Kidney capillary endothelial cell (primary cell): ENCODE results near the gene IGFBP5.

Source experiments
- DNase-seq: peaks from one replicate; pipeline ENCODE4 v3.0.0-alpha.2; 2018; ENCODE audit warnings: low spot score

The IGFBP5 gene

DNA sequence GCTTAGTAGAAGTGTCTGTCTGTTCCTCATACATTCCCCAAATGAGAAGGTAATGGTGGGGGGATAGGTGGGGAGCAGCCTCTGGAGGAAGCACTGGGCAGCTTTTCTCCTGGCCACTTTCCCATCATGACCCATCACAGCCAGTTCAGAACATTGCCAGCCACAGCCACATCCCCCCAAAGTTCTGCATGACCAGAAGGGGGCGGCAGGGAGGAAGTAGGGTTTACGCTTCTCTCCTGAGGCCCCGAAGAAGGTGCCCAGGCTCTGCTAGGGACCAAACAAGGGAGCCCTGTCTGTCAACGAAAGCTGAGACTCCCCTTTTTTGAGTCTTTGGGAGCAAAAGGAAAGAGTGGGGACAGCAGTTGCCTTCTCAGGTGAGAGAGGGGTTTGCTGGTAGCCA lies 7.7 kb downstream of the IGFBP5 start:
- no peak for DNase-seq

DNA sequence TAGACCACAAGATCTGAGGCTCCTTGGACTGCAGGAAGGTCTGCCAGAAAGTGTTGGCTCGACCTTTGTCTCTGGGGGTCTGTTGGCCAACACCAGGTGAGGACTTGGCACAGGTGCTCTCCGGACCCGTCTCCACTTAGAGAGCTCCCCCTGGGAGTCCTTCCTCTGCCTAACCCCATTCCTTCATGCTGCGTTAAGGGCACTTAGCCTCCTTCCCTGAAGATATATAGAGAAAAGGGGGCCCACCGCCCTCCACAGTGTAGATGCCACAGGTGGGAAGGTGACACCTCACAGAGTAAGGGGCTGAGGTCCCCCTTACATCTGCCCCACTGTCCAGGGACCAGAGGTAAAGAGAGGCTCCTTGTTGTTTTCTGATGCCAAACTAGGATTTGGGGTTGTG lies 8.2 kb downstream of the IGFBP5 start:
- no peak for DNase-seq

DNA sequence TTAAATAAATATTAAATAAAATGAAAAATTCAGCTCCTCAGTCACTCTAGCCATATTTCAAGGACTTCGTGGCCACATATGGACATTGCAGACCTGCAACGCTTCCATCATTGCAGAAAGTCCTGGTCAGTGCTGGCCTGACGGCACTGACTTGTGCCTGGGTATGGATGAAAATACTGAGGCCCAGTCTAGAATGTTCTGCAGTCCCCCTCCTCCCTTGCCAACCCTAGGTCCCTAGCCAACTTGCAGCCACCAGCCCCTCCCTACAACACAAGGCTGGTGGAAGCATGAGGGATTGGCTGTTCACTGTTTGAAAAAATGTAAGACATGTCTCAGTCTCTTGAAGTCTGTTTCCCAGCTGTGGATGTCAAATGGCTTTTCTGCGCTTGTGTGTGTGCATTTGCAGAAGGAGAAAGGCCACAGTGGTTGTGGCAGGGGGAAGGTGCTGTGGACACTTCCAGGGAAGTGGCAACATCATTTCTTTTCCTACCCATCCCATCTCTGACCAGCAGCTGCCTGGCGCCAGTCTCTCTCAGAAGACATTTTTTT lies 9.9 kb downstream of the IGFBP5 start:
- no peak for DNase-seq

DNA sequence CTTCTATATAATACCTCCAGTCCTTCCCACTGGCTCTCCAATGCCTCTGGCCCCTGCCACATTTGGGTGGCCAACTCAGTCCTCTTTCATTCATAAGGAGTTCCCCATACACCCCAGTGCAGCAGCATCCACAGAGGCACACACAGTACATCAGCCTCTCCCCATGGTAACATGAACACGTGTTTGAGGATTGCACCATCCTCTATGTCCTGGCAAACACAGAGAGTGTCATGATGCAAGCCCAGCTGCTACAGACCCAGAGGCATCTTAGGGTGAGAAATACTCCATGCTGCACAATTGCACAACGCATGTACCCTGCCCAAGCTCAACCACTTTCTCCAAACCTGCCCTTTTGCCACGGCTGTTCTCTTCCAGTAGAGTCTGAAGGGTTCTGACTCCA lies 11.5 kb downstream of the IGFBP5 start:
- DNase-seq, result no peak

DNA sequence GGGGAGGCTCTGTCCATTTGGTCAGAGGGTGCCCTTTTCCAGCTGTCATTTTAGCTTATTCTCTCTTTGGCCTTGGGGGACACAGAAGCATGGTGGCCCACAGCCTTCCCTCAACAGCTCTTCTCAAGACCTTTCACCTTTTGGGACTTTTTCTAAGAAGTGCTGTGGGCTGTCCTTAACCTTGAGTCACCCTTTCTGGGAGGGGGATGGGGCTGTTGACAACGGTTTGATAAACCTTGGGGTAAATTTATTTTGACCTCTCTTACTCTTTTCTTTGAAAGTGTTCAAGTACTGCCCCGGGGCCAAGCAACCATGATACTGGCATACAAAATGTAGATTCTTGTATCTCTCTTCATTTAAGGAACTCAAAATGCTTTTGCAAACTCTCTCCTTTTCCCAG lies 13.7 kb downstream of the IGFBP5 start:
- no peak for DNase-seq

DNA sequence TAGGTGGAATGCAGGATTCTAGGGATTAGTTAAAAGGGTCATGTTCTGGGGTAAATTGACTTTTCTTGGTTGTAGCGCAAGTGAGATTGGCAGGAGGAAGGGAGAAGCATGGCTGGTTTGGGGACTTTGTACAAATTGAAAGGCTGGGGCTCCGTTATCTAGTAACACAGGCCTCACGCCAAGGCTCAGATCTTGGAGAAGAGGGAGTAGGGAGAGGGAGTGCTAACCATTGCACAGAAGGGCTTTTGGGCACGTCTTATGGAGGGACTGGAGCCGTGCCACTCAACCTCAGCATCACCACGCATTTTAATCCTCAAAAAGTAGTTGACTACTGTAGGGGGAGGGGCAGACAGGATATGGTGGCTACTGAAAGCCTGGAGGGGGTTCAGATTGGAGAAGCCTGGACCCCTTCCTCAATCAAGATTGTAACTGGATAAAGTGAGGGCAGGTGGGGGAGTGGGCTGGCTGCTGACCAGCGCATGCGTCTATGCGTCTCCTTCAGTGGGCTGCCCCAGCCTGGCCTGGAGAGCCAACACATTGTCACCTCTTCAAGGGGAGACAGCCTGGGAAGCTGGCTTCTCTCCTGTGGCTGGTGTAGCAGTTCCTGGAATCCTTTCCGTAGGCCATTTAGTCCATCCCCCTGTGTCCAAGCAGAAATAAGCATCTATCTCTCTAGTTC lies 14.3 kb downstream of the IGFBP5 start:
- DNase-seq, result no peak

DNA sequence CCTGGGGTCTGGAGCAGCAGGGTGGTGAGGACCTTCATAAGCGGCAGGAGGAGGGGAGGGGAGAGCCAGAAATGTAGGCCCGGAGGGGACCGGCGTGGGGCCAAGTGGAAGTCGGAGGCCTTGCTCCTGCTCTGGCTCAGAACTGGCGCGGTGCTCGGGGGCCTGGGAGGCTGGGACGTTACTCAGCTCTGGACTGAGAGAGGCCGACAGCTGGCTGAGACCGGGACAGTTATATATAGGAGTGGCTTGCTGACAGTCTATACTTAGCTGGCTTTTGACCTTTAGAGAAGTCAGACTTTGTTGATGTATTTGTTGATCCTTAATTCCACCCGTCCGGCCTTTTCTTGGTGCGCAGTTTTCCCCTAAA lies 15.7 kb downstream of the IGFBP5 start:
- DNase-seq, result no peak

DNA sequence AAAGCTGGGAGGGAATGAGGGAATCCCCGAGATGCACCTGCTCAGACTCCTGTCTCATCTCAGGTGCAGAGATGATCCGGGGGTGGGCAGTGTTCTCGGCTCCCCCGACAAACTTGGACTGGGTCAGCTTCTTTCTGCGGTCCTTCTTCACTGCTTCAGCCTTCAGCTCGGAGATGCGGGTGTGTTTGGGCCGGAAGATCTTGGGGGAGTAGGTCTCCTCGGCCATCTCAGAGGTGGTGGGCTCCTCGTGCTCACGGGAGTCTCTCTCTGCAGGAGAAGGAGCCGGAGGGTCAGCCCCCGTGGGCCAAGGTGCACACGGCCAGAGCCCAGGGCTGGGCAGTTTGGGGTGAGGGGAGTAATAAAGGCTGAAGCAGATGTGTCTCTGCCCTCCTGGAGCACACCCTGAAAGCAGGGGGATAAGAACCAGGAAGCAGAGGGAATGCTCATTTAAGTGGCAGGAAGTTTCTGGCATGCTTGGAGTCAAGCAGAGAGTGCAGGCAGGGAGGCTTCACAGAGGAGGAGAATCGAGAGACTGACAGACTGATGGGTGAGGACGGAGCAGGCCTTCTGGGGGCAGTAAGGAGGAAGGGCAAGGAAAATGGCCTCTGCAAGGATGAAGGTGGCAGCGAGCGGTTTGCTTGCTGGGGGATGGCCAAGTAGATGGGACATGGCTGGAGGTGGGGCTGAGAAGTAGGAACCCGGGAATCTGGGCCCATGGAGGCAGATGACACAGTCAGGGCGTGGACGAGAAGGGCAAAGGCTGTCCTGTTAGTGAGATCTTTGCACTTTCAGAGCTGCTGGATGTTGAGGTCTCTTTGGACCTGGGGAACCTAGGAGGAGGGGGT lies 16.3 kb downstream of the IGFBP5 start:
- DNase-seq, result no peak

DNA sequence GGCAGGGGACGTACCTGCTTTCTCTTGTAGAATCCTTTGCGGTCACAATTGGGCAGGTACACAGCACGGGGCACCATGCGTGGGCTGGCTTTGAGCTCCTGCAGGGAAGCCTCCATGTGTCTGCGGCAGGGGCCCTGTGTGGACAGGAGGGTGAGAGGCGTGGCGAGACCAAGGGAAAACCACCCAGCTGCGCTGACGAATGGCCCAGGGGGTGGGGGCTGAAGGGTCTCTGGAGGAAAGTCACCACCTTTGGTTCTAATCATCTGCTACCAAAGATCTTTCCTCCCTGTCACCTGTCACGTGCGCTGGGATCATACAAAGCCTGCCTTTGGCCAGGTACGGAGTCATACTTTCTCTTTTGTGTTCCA lies 17.3 kb downstream of the IGFBP5 start:
- DNase-seq, result no peak

DNA sequence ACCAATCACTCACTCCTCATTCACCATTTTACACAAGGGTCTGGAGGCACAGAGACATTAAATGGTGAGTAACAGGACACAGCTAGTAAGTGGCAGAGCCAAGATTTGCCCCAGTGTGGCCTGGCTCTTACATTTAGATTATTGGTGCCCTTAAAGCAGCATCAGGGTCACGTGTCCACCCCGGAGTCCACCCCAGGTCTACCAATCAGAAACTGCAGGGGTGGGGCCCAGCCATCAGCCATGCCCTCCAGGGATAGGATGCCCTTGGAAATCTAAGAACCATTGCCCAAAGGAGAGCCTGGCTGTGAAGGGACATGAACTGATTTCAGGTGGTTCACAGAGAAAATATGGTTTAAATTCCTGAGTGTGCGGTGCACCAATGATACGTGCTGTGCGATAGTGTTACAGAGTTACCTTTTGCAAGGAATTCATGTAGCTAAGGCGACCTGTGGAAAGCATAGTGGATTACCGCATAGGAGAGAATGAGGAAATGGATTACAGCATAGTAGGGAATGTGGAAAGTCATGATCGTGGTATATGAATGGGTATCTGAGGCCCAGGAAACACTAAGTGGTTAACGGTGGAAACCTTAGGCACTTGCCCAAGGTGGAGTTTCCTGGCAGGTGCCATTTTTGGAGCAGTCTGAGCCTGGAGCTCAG lies 17.8 kb downstream of the IGFBP5 start:
- DNase-seq, result no peak

DNA sequence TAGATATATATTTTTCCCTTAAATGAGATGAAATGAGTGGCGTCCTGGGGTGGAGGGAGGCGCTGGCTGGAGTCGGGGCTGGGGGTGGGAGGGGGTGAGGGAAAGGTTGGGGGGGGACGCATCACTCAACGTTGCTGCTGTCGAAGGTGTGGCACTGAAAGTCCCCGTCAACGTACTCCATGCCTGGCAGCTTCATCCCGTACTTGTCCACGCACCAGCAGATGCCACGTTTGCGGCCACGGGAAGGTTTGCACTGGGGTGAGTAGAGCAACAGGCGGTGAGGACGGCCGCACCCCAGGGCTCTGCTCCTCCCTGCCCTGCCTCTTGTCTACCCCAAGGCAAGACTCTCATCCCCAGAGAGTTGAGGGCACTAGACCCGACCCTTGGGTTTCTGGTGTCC lies 18.7 kb downstream of the IGFBP5 start:
- no peak for DNase-seq

DNA sequence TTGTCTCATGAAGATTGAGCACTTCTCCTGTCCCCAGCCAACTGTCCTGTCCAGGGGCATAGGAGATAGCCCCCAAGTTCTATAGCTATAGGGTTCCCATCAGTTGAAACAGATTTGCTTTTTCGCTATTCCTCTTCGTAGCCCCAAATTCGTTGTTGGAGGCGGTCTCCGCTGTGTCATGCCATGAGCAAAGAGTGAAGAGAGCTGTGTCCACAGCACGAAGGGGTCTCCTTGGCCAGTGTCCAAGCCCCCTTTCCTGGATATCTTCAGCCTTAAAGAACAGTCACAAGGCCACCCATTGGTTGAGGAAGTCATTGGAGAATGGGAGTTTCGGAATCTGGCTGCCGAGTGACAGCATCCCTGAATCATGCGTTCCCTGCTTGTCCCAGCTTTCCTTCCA lies 21.0 kb downstream of the IGFBP5 start:
- DNase-seq, result no peak

DNA sequence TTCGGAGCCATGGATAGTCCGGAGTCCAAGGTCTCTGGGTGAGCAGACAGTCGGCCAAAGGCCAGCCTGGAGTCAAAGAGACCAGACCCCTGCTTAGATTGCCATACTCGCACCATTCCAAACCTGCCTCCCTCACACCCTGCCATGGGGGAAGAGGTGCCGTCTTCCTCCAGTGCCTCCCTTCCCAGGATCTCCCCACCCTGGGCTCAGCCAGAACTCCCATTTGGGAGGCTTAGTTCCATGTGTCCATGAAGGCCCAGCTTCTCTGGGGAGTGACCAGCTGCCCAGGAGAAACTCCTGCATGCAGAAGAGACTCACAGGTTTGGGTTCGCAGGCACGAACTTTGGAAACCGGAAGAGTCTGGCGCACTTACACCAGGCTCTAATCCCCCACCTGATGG lies 21.7 kb downstream of the IGFBP5 start:
- no peak for DNase-seq

DNA sequence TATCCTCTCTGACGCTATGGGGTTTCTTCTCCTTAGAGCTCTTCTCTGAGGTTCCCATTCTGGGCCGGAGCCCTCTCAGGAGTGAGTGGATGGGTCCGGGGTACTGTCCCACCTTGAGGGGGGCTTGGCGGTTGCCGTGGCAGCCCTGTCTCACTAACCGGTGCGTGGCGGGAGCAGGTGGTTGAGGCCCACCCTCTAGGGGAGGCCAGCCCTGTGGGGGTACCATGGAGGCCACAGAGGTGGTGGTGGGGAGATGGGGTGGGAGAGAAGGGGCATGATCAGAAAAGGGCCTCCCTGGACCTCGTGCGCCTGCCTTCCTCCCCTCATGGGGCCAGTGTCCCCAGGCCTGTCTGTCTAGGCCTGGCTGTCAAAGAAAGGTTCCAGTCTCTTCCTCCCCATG lies 22.3 kb downstream of the IGFBP5 start:
- no peak for DNase-seq

DNA sequence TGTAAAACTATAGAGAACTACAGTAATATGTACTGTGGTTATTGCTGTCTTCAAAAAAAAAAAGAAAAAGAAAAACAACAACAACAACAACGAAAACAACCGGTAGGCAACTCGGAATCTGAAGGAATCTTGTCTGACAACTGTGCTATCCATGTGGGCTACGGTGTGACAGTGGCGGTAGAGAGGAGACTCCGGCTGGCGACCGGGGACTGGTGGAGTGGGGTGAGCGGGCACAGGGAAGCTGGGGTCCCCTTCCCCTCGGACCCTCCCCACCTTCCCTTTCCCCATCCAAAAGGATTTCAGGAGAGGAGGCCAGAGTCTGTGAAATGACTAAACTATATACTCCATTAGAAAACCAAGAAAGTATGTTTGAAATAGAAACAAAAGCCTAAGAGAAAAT lies 22.9 kb downstream of the IGFBP5 start:
- DNase-seq, result no peak

DNA sequence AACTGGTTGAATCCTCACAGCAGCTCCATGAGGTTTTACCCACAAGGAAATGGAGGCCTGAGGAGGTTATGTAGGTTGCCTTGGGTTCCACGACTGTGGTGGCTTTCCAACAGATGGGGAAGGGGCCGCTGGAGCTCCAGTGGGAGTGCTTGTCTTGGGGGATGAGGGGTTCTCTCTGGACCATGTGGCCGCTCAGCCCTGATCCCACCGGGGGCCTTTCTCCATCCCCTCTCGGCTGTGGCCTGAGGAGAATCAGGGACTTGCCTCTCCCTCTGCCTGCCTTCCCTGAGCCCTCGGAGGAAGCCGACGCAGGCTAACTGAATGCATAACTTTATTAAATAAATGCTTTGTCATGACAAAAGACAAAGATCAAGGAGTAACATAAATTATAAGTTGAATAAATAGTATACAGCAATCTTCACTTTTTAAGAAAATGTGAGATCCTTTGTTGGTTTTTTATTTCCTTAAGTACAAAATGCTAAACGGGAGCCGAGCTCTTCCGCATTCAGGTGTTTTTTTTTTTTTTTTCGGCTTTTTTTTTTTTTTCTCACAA lies 23.5 kb downstream of the IGFBP5 start:
- DNase-seq, result no peak

DNA sequence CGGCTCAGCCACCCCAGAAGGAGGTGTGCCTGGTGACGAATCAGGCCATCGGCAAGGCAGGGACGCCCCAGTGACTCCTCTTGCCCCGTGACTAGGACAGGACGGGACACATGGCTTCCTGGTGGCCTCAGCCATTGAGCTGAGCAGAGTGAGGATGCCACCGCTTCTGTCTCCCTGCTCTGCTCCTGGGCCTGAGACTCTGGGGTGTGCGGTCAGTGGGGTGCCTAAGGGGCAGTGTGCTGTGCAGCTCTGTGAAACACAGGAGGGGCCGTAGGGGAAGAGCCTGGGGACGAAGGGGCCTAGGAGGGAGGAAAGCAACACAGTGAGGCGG lies 24.3 kb downstream of the IGFBP5 start:
- DNase-seq, result no peak

DNA sequence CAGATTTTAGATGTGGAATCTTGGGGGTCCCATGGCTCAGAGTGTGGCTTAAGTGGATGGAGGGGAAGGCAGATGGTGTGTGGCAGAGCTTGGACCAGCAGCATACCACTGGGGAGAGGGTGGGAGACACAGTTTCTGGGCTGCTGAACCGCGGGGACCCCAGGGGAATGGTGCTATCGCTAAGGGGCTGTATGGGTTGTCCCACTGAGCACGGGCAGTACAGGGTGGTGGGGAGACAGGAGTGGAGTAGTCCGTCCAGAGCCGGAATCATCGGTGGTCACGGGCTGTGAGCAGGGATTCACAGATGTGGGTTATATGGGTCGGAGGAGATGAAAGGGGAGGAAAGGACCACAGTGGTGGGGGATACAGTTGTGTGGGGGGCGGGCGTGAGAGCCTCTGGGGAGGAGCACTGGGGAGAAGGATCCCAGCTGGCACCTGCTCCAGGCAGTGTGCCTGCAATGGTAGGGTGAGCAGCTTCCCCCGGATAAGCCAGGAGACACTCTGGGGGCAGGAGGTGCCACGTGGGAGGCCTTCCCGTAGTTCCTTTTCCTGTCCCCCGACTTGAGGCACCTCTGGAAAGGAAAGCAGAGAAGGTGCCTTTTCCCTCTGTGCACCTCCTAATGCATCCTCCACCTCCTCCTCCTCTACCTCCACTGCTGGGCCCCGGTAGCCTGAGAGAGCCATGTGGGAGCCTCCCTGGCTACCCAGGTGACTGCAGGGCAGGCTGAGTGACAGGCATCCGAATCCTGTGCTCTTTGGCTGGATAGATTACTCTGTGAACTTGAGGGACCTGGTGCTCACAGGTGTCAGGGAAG lies 24.9 kb downstream of the IGFBP5 start:
- no peak for DNase-seq

DNA sequence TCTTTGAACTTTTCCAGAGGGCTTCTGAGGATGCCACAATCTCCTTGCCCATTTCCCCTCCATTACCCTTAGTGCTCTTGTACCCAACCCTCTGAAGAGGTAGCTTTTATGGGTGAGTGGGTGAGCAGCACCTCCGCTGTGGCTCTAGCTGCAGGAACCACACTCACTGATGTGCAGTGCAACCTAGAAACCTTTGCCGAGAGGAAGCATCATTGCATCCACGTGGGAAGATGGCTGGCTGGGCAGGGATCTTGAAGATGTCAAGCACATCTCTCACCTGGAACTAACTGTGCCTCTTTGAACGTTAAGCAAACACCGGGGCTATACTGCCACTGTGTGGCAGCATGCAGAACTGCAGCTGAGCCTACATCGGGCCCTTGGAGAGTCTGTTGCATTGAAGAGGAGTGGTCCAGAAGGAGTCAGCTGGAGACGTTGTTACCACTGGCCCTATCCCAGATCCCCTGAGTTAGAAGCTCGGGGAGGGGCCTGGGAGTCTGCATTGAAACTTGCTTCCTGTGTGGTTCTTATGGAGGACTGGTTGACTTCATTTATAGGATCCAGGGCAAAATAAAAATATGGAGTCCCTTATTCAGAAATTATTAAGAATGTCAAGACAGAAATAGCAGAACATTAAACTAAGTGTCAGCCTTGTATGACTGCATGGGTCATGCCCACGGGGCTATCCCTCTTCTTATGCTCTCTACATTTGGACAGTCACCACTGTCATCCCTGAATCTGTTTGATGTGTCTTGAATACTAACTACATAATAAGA lies 28.7 kb downstream of the IGFBP5 start:
- DNase-seq, result peak; percentile 51

DNA sequence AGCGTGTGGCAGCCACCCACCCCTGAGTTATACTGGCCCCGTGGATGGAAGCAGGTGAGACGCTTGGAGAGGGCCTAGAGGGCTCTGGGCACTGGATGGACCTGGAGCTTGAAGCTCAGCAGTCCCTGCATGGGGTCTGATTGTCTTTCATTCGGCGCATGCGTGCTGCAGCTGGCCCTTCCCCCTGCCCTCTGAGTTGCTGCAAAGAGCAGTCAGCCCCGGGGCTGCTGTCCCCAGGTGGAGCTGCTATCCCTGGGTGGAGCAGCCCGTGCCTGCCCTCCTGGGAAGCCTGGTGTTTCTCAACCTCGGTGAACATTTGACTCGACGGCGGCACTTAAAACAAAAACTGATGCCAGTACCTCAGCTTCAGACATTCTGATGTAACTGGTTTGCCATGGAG lies 29.6 kb downstream of the IGFBP5 start:
- DNase-seq, result no peak

DNA sequence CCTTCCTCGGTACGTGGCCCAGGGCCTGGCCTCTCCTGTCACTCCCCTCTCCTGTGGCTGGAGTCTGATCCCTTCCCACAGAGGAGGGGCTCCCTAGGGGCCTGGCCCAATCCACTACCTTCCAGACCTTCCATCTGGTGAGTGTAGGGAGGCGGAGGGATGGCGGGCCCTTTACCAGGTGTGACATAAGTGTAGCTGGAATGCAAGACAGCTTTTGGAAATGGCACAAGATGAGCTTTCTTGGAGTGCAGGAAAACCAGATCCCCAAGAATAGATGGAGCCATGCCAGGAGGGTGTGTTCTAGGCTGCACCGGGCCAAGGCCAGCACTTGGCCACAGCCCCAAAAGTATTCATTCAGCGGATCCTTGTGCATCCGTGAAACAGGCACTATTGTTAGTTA lies 30.1 kb downstream of the IGFBP5 start:
- no peak for DNase-seq
